Measurements from ENCODE around the gene CFAP97D2.
A peak's percentile ranks its signal among the peaks of the same experiment; 100 is the strongest.
"Not testable (repeated sequence)": the region's sequence is repeated elsewhere in the genome, so short reads cannot be mapped to it uniquely, and the experiment has no call there.

Gene CFAP97D2

GRCh38 chr13:114146173-114146572 is 32.9 kb upstream of the CFAP97D2 start (continued):
- TF ChIP-seq, protein P1, sequence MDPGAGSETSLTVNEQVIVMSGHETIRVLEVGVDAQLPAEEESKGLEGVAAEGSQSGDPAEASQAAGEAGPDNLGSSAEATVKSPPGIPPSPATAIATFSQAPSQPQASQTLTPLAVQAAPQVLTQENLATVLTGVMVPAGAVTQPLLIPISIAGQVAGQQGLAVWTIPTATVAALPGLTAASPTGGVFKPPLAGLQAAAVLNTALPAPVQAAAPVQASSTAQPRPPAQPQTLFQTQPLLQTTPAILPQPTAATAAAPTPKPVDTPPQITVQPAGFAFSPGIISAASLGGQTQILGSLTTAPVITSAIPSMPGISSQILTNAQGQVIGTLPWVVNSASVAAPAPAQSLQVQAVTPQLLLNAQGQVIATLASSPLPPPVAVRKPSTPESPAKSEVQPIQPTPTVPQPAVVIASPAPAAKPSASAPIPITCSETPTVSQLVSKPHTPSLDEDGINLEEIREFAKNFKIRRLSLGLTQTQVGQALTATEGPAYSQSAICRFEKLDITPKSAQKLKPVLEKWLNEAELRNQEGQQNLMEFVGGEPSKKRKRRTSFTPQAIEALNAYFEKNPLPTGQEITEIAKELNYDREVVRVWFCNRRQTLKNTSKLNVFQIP (CRISPR knock-in tag; IDR thresholded peaks at IDR 0.05; ENCODE audit: borderline replicate concordance, low read depth): no peak
- no peak for TF ChIP-seq BACH2 (CRISPR knock-in tag; IDR thresholded peaks at IDR 0.05; ENCODE audit: borderline replicate concordance)
- TF ChIP-seq ZNF8 (CRISPR knock-in tag; IDR thresholded peaks at IDR 0.05): no peak

- no peak for TF ChIP-seq ARNTL (CRISPR knock-in tag; IDR thresholded peaks at IDR 0.05; ENCODE audit: borderline replicate concordance, low read depth)
- no peak for TF ChIP-seq ZC3H10 (CRISPR knock-in tag; IDR thresholded peaks at IDR 0.05)
- no peak for TF ChIP-seq PPARA (CRISPR knock-in tag; IDR thresholded peaks at IDR 0.05; ENCODE audit: borderline replicate concordance)
- ATAC-seq: peak; percentile 87
Observed at GRCh38 chr13:114146629-114147028, 32.4 kb upstream of the CFAP97D2 start.

GRCh38 chr13:114147803-114148520 is 31.1 kb upstream of the CFAP97D2 start:
- TF ChIP-seq OSR1 (CRISPR knock-in tag; IDR thresholded peaks at IDR 0.05): no peak
- TF ChIP-seq ISL1 (CRISPR knock-in tag; IDR thresholded peaks at IDR 0.05): no peak
- TF ChIP-seq, protein P2, sequence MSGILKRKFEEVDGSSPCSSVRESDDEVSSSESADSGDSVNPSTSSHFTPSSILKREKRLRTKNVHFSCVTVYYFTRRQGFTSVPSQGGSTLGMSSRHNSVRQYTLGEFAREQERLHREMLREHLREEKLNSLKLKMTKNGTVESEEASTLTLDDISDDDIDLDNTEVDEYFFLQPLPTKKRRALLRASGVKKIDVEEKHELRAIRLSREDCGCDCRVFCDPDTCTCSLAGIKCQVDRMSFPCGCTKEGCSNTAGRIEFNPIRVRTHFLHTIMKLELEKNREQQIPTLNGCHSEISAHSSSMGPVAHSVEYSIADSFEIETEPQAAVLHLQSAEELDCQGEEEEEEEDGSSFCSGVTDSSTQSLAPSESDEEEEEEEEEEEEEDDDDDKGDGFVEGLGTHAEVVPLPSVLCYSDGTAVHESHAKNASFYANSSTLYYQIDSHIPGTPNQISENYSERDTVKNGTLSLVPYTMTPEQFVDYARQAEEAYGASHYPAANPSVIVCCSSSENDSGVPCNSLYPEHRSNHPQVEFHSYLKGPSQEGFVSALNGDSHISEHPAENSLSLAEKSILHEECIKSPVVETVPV (CRISPR knock-in tag; IDR thresholded peaks at IDR 0.05): no peak
- TF ChIP-seq ZNF8 (CRISPR knock-in tag; IDR thresholded peaks at IDR 0.05): no peak
- TF ChIP-seq BACH2 (CRISPR knock-in tag; IDR thresholded peaks at IDR 0.05; ENCODE audit: borderline replicate concordance): no peak
- TF ChIP-seq ARNTL (CRISPR knock-in tag; IDR thresholded peaks at IDR 0.05; ENCODE audit: borderline replicate concordance, low read depth): no peak
- TF ChIP-seq RARB (CRISPR knock-in tag; IDR thresholded peaks at IDR 0.05): no peak
- TF ChIP-seq, protein P3, sequence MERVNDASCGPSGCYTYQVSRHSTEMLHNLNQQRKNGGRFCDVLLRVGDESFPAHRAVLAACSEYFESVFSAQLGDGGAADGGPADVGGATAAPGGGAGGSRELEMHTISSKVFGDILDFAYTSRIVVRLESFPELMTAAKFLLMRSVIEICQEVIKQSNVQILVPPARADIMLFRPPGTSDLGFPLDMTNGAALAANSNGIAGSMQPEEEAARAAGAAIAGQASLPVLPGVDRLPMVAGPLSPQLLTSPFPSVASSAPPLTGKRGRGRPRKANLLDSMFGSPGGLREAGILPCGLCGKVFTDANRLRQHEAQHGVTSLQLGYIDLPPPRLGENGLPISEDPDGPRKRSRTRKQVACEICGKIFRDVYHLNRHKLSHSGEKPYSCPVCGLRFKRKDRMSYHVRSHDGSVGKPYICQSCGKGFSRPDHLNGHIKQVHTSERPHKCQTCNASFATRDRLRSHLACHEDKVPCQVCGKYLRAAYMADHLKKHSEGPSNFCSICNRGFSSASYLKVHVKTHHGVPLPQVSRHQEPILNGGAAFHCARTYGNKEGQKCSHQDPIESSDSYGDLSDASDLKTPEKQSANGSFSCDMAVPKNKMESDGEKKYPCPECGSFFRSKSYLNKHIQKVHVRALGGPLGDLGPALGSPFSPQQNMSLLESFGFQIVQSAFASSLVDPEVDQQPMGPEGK (CRISPR knock-in tag; IDR thresholded peaks at IDR 0.05; ENCODE audit: borderline replicate concordance): no peak
- no peak for ATAC-seq

DNA sequence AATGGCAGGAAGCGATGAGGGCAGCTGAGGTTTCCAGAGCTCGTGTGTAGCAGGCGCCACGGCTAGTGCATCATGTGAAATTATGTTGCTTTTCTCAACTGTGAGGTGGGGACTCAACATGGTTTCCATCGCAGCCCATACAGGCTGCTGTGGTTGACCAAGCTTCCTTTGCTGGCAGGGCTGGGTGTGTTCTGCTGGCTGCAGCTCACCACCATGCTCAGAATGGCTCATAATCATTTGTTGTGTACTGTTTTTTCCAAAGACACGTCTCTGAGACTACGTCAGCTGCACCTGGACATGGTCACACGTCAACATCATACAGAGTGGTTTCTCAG is 30.6 kb upstream of the CFAP97D2 start:
- no peak for TF ChIP-seq RARB (CRISPR knock-in tag; IDR thresholded peaks at IDR 0.05)
- no peak for TF ChIP-seq ESRRG (CRISPR knock-in tag; IDR thresholded peaks at IDR 0.05)
- no peak for TF ChIP-seq TCF4 (CRISPR knock-in tag; IDR thresholded peaks at IDR 0.05; ENCODE audit: borderline replicate concordance)
- TF ChIP-seq ZNF70 (CRISPR knock-in tag; IDR thresholded peaks at IDR 0.05): no peak
- TF ChIP-seq ZC3H10 (CRISPR knock-in tag; IDR thresholded peaks at IDR 0.05): no peak
- no peak for TF ChIP-seq ZFP3 (CRISPR knock-in tag; IDR thresholded peaks at IDR 0.05)
- TF ChIP-seq, protein P2 (CRISPR knock-in tag; IDR thresholded peaks at IDR 0.05): no peak
- TF ChIP-seq GLIS3 (CRISPR knock-in tag; IDR thresholded peaks at IDR 0.05): no peak
- no peak for TF ChIP-seq CREB5 (CRISPR knock-in tag; IDR thresholded peaks at IDR 0.05; ENCODE audit: low read depth)
- TF ChIP-seq ZNF565 (CRISPR knock-in tag; conservative IDR thresholded peaks at IDR 0.05; ENCODE audit: low read depth): no peak
- ATAC-seq: no peak

DNA sequence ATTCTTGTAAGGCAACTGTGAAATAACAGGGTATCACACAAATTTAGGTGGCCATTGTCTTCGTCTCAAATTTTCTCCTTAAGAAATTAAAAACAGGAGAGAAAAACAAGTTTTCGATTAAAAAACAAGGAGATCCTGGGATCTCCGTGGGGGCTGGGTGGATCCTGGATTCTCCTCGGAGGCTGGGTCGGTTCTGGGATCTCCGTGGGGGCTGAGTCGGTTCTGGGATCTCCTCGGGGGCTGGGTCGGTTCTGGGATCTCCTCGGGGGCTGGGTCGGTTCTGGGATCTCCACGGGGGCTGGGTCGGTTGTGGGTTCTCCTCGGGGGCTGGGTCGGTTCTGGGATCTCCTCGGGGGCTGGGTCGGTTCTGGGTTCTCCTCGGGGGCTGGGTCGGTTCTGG is 30.2 kb upstream of the CFAP97D2 start:
- not testable (repeated sequence) for ATAC-seq
